ENCODE measurements around the gene DHRS12.

DHRS12 gene

GRCh38 chr13:51799261-51799660 is 4.7 kb downstream of the DHRS12 start:
- Histone ChIP-seq H3K27me3 (ENCODE audit: insufficient read depth, poor library complexity, severe bottlenecking) (no peaks in the 10 kb centered on the region), H3K27ac (ENCODE audit: poor library complexity, severe bottlenecking) (no peak overlapping the region), H3K36me3 (ENCODE audit: low read depth) (no peaks in the 10 kb centered on the region), H3K4me3 (ENCODE audit: severe bottlenecking) (no peak overlapping the region), H3K4me1 (ENCODE audit: insufficient read depth, poor library complexity, severe bottlenecking) (peaks cover 21% of the 10 kb centered on the region), H3K9me3 (ENCODE audit: severe bottlenecking) (no peaks in the 10 kb centered on the region)
- no peak for ATAC-seq (ENCODE audit: low read depth)
- TF ChIP-seq, protein P1, sequence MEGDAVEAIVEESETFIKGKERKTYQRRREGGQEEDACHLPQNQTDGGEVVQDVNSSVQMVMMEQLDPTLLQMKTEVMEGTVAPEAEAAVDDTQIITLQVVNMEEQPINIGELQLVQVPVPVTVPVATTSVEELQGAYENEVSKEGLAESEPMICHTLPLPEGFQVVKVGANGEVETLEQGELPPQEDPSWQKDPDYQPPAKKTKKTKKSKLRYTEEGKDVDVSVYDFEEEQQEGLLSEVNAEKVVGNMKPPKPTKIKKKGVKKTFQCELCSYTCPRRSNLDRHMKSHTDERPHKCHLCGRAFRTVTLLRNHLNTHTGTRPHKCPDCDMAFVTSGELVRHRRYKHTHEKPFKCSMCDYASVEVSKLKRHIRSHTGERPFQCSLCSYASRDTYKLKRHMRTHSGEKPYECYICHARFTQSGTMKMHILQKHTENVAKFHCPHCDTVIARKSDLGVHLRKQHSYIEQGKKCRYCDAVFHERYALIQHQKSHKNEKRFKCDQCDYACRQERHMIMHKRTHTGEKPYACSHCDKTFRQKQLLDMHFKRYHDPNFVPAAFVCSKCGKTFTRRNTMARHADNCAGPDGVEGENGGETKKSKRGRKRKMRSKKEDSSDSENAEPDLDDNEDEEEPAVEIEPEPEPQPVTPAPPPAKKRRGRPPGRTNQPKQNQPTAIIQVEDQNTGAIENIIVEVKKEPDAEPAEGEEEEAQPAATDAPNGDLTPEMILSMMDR (IDR thresholded peaks at IDR 0.05; ENCODE audit: poor library complexity, severe bottlenecking) = no peak
- DNase-seq (ENCODE audit: low spot score) = no peak

DNA sequence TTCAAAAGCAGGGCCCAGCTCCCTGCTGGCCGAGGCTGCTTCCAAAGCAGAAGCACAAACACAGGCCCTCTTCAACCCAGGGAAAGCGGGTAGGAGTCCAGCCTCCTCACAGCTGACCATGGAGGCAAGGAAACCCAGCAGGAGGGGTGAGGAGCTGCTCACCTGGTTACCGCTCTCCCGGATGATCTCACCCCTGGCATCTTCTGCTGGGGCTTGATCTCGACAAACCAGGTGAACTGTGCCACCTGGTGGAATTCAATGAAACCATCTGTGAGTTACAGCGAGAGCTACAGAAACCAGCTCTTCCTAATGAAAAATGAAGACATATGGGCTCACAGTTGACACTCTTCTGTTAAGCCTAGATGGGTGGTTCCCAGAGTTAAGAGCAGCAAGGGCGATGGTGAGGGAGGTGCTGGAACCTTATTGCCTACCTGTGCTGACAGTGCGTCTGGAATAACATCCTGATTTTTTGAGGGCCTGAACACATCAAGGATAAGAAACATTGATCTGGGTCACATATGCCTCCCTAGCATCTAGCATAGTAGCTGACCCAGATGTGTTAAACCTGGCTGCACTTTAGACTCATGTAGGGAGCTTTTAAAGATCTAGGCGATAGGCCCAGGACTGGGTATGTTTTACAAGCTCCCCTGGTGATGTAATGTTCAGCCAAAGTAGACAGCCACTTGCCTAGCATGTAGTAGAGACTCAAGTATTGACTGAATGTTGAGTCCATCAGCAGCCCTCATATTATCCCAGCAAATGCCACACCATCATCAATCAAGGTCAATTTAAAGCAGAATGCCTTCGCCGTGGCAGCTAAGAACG is 6.1 kb downstream of the DHRS12 start:
- ATAC-seq (ENCODE audit: low read depth) = peak; percentile 73
- Histone ChIP-seq H3K9me3 (ENCODE audit: severe bottlenecking) (no peaks in the 10 kb centered on the region), H3K27ac (ENCODE audit: poor library complexity, severe bottlenecking) (no peak overlapping the region), H3K36me3 (ENCODE audit: low read depth) (no peaks in the 10 kb centered on the region), H3K4me1 (ENCODE audit: insufficient read depth, poor library complexity, severe bottlenecking) (peaks cover 21% of the 10 kb centered on the region), H3K4me3 (ENCODE audit: severe bottlenecking) (no peak overlapping the region), H3K27me3 (ENCODE audit: insufficient read depth, poor library complexity, severe bottlenecking) (no peaks in the 10 kb centered on the region)
- DNase-seq (ENCODE audit: low spot score) = no peak
- TF ChIP-seq, protein P1 (IDR thresholded peaks at IDR 0.05; ENCODE audit: poor library complexity, severe bottlenecking) = peak; percentile 73

GRCh38 chr13:51796546-51796945 is 7.4 kb downstream of the DHRS12 start:
- H3K4me3 ChIP-seq (ENCODE audit: severe bottlenecking) = no peak overlapping the region
- H3K27ac ChIP-seq (ENCODE audit: poor library complexity, severe bottlenecking) = no peak overlapping the region
- peaks cover 8% of the 10 kb centered on the region for H3K4me1 ChIP-seq (ENCODE audit: insufficient read depth, poor library complexity, severe bottlenecking)
- TF ChIP-seq, protein P1 (IDR thresholded peaks at IDR 0.05; ENCODE audit: poor library complexity, severe bottlenecking) = no peak
- ATAC-seq (ENCODE audit: low read depth) (no peak), DNase-seq (ENCODE audit: low spot score) (no peak)
- no peaks in the 10 kb centered on the region for H3K36me3 ChIP-seq (ENCODE audit: low read depth)
- H3K27me3 ChIP-seq (ENCODE audit: insufficient read depth, poor library complexity, severe bottlenecking) = no peaks in the 10 kb centered on the region
- H3K9me3 ChIP-seq (ENCODE audit: severe bottlenecking) = no peaks in the 10 kb centered on the region

- H3K4me1 ChIP-seq (ENCODE audit: insufficient read depth, poor library complexity, severe bottlenecking) = peaks cover 7% of the 10 kb centered on the region
- no peak overlapping the region for H3K4me3 ChIP-seq (ENCODE audit: severe bottlenecking)
- H3K27ac ChIP-seq (ENCODE audit: poor library complexity, severe bottlenecking) = no peak overlapping the region
- H3K9me3 ChIP-seq (ENCODE audit: severe bottlenecking) = no peaks in the 10 kb centered on the region
- no peaks in the 10 kb centered on the region for H3K36me3 ChIP-seq (ENCODE audit: low read depth)
- ATAC-seq (ENCODE audit: low read depth) = no peak
- TF ChIP-seq, protein P1 (IDR thresholded peaks at IDR 0.05; ENCODE audit: poor library complexity, severe bottlenecking) = no peak
- DNase-seq (ENCODE audit: low spot score) = no peak
- H3K27me3 ChIP-seq (ENCODE audit: insufficient read depth, poor library complexity, severe bottlenecking) = no peaks in the 10 kb centered on the region
Observed at GRCh38 chr13:51795419-51795818, 8.5 kb downstream of the DHRS12 start.

GRCh38 chr13:51794964-51795363 is 9.0 kb downstream of the DHRS12 start:
- Histone ChIP-seq H3K27me3 (ENCODE audit: insufficient read depth, poor library complexity, severe bottlenecking) (no peaks in the 10 kb centered on the region), H3K4me1 (ENCODE audit: insufficient read depth, poor library complexity, severe bottlenecking) (peaks cover 7% of the 10 kb centered on the region), H3K9me3 (ENCODE audit: severe bottlenecking) (no peaks in the 10 kb centered on the region), H3K27ac (ENCODE audit: poor library complexity, severe bottlenecking) (no peak overlapping the region), H3K4me3 (ENCODE audit: severe bottlenecking) (no peak overlapping the region), H3K36me3 (ENCODE audit: low read depth) (no peaks in the 10 kb centered on the region)
- TF ChIP-seq, protein P1 (IDR thresholded peaks at IDR 0.05; ENCODE audit: poor library complexity, severe bottlenecking) = no peak
- ATAC-seq (ENCODE audit: low read depth) = no peak
- DNase-seq (ENCODE audit: low spot score) = no peak

Measured in RWPE2 (cell line).